ENCODE measurements around the gene SLFN11.
"Not testable (repeated sequence)": the region's sequence is repeated elsewhere in the genome, so short reads cannot be mapped to it uniquely, and the experiment has no call there.

- TF ChIP-seq, protein P1, sequence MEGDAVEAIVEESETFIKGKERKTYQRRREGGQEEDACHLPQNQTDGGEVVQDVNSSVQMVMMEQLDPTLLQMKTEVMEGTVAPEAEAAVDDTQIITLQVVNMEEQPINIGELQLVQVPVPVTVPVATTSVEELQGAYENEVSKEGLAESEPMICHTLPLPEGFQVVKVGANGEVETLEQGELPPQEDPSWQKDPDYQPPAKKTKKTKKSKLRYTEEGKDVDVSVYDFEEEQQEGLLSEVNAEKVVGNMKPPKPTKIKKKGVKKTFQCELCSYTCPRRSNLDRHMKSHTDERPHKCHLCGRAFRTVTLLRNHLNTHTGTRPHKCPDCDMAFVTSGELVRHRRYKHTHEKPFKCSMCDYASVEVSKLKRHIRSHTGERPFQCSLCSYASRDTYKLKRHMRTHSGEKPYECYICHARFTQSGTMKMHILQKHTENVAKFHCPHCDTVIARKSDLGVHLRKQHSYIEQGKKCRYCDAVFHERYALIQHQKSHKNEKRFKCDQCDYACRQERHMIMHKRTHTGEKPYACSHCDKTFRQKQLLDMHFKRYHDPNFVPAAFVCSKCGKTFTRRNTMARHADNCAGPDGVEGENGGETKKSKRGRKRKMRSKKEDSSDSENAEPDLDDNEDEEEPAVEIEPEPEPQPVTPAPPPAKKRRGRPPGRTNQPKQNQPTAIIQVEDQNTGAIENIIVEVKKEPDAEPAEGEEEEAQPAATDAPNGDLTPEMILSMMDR (IDR thresholded peaks at IDR 0.05) = not testable (repeated sequence)
- not testable (repeated sequence) for TF ChIP-seq POLR2A (IDR thresholded peaks at IDR 0.05)
Measured at GRCh38 chr17:35393783-35394182, 20.4 kb upstream of the SLFN11 start.
